Gastrocnemius medialis (tissue), 4 donors: ENCODE measurements around the gene RAI1. TPM values are rescaled to one million over a fixed set of nuclear protein-coding genes. Genes with fewer than 3 reads are reported as not detected.
"Not testable (repeated sequence)": the region's sequence is repeated elsewhere in the genome, so short reads cannot be mapped to it uniquely, and the experiment has no call there.

Experiments used
- ATAC-seq, 2 donors: fragments of 150-250 bp; one replicate each; pipeline ENCODE4 v1.9.1; 2016
- DNase-seq, 2 donors: peaks; one replicate each; pipeline ENCODE4 v3.0.0-alpha.2; 2019
- H3K27ac ChIP-seq, 4 donors: fragments of 200-600 bp; sonication (generic); 1 replicate in 1 of 4; 2 replicates in 3 of 4; pipeline ENCODE4 v1.5.1; 2016 to 2018; ENCODE audit warnings: mild to moderate bottlenecking in 2 of 4, moderate library complexity in 1 of 4
- H3K27me3 ChIP-seq, 3 donors: fragments of 200-600 bp; sonication (generic) in 2 of 3; 1 replicate in 1 of 3; 2 replicates in 2 of 3; pipeline versions ENCODE4 v1.5.1 to v1.6.0; 2016 to 2019; ENCODE audit warnings: mild to moderate bottlenecking in 1 of 3, moderate library complexity in 1 of 3
- H3K36me3 ChIP-seq, 2 donors: fragments of 200-600 bp; sonication (generic) in 1 of 2; one replicate each; pipeline ENCODE4 v1.5.1; 2017 to 2018
- H3K4me1 ChIP-seq, 2 donors: fragments of 200-600 bp; sonication (generic) in 1 of 2; one replicate each; pipeline ENCODE4 v1.5.1; 2016 to 2017; ENCODE audit warnings: mild to moderate bottlenecking in 2 of 2
- H3K4me3 ChIP-seq, 4 donors: fragments of 200-600 bp; sonication (generic) in 3 of 4; 1 replicate in 1 of 4; 2 replicates in 3 of 4; pipeline ENCODE4 v1.5.1; 2016 to 2019; ENCODE audit warnings: mild to moderate bottlenecking in 2 of 4
- H3K9me3 ChIP-seq, 3 donors: fragments of 200-600 bp; sonication (generic) in 2 of 3; 1 replicate in 1 of 3; 2 replicates in 2 of 3; pipeline ENCODE4 v1.5.1; 2016 to 2019
- CTCF ChIP-seq, 5 experiments: fragments of 450-650 bp in 3 of 5; fragments of 200-600 bp in 2 of 5; sonication (generic) in 2 of 5; IDR thresholded peaks in 4 of 5; conservative IDR thresholded peaks in 1 of 5; 1 replicate in 4 of 5; 2 replicates in 1 of 5; pipeline ENCODE4 v1.5.1; 2016 to 2019; ENCODE audit warnings: antibody characterized with exemption in 5 of 5, mild to moderate bottlenecking in 3 of 5, moderate library complexity in 3 of 5
- POLR2A ChIP-seq, 2 donors: fragments of 450-650 bp; IDR thresholded peaks; one replicate each; pipeline ENCODE4 v1.6.1; 2017; ENCODE audit warnings: antibody characterized with exemption in 2 of 2, mild to moderate bottlenecking in 2 of 2, moderate library complexity in 2 of 2
- in situ Hi-C, 4 donors: fragments of 200-750 bp; cut with MboI; loops; one replicate each; pipeline versions ENCODE4 v1.15.0 to v1.8.0; 2017; ENCODE audit warnings: low sequenced_read_pairs in 4 of 4
- intact Hi-C: fragments of 100-400 bp; cut with DNase I; formaldehyde crosslinking; loops from one replicate; pipeline ENCODE4 v1.15.1; 2023; ENCODE audit warnings: low total_unique reads
- total RNA-seq, 4 donors: library from RNA; depleted of rRNA; stranded (reverse); fragments of >200 nt; gene quantifications; one replicate each; pipeline versions ENCODE4 v1.1.0 to v1.2.3, GENCODE V29; 2016

The RAI1 gene
- total RNA-seq, 4 donors from 2014 or later = 2.1 to 6.7 (median 4.3) TPM

DNA sequence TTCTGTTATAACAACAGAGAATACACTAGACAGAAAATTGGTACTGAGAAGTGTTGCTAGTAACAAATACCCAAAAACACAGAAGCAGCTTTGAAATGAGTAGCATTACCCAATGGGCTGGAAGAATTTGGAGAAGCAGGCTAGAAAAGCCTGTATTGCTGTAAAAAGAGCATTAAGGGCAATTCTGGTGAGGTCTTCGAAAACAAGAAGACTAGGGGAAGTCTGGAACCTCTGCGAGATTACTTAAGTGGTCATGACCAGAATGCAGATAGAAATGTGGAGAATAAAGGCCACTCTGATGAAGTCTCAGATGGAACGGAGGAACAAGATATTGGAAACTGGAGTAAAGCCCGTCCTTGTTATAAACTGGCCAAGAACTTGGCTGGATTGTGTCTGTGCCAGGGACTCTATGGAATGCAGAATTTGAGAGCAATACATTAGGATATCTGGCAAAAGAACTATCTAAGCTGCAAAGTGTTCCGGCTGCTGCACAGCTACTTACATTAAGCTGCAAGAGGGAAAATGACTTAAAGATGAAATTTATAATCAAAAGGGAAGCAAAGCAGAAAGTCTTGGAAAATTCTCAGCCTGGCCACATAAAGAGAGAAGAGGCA is 44.9 kb upstream of the RAI1 start:
- Histone ChIP-seq H3K9me3 (no peaks in the 10 kb centered on the region), H3K27me3 (no peaks in the 10 kb centered on the region), H3K27ac (no peak overlapping the region), H3K36me3 (no peaks in the 10 kb centered on the region), H3K4me3 (no peak overlapping the region), H3K4me1 (no peaks in the 10 kb centered on the region)
- ATAC-seq = no peak
- in situ Hi-C loops (loop anchor here in 1 of 4 donors (25.0 kb wide), 1 partner anchor 649 kb away; no protein-coding TSS in a partner anchor), intact Hi-C loops (no loop called here)
- no peak for DNase-seq
- TF ChIP-seq POLR2A (IDR thresholded peaks at IDR 0.05) = no peak
- TF ChIP-seq CTCF (IDR thresholded peaks at IDR 0.05 in 4 of 5, conservative IDR thresholded peaks at IDR 0.05 in 1 of 5) = no peak

DNA sequence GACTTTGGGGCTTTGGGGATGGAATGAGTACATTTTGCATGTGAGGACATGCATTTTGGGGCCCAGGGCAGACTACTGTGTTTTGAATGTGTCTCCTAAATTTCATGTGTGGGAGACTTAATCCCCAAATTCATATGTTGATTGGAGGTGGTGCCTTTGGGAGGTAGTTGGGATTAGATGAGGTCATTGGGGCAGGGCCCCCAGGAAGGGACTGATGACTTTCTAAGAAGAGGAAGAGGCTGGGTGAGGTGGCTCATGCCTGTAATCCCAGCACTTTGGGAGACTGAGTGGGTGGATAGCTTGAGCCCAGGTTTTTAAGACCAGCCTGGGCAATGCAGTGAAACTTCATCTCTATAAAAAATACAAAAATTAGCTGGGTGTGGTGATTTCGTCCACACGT is 42.8 kb upstream of the RAI1 start:
- H3K36me3 ChIP-seq = no peaks in the 10 kb centered on the region
- no peak overlapping the region for H3K4me3 ChIP-seq
- DNase-seq = no peak
- no peak for ATAC-seq
- in situ Hi-C loops = loop anchor here in 1 of 4 donors (25.0 kb wide), 1 partner anchor 651 kb away; no protein-coding TSS in a partner anchor
- H3K9me3 ChIP-seq = no peaks in the 10 kb centered on the region
- H3K27me3 ChIP-seq = no peaks in the 10 kb centered on the region
- TF ChIP-seq CTCF (IDR thresholded peaks at IDR 0.05 in 4 of 5, conservative IDR thresholded peaks at IDR 0.05 in 1 of 5) = no peak
- no peak for TF ChIP-seq POLR2A (IDR thresholded peaks at IDR 0.05)
- H3K4me1 ChIP-seq = no peaks in the 10 kb centered on the region
- H3K27ac ChIP-seq = no peak overlapping the region
- intact Hi-C loops = no loop called here

DNA sequence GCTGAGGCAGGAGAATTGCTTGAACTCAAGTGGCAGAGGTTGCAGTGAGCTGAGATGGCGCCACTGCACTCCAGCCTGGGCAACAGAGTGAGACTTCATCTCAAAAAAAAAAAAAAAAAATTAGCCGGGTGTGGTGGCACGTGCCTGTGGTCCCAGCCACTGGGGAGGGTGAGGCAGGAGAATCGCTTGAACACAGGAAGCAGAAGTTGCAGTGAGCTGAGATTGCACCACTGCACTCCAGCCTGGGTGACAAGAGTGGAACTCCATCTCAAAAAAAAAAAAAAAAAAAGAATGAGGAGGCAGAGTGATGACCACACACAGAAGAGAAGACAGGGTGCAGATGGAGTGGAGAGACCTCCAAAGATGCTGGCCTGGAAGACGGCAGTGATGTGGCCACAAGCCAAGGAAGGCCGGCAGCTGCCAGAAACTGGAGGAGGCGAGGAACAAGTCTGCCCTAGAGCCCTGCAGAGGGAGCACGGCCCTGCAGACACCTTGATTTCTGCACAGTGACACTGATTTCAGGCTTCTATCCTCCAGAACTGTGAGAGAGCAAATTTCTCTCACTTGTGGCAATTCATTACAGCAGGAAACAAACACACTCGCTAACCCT is 41.5 kb upstream of the RAI1 start:
- in situ Hi-C loops (loop anchor here (5.0 to 25.0 kb wide), 2 partner anchors 282 to 652 kb away; no protein-coding TSS in a partner anchor), intact Hi-C loops (loop anchor here (2.0 kb wide), 1 partner anchor 639 kb away; no protein-coding TSS in a partner anchor)
- H3K27me3 ChIP-seq, ATAC-seq, H3K27ac ChIP-seq, H3K9me3 ChIP-seq, H3K4me1 ChIP-seq, H3K36me3 ChIP-seq, DNase-seq, H3K4me3 ChIP-seq: not testable (repeated sequence)

DNA sequence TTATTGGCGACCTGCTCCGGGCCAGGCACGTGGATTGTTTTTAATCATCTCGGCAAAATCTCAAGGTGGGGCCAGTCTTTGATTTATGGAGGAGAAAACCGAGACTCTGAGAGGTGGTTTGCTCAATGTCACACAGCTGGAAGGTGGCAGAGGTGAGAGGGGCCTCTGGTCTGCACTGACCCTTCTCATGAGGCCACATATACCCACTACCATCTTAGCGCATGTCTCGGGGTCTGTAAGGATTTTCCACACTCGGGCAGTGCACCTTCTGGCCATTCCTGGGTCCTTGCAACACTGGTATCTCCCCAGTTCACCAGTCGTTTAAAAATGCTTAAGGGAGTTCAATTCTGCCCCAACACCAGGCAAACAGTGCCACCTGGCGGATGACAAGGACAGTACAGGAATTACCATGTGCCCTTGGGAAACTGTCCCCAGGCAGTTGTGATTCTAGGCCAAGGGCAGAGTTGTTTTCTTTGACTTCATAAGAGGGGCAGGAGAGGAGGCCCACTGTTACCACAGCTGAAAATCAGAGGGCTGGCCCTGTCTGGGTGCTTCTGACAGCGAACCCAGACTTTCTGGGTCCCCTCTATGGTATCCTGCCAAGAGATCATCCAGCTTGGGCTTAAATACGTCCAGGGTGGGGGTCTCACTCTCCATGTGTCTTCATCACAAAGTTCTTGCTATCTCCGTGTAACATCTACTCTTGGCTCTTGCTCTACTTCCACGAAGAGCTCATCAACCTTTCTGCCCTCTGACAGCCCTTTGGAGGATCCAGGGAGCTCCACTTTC is 39.4 kb upstream of the RAI1 start:
- H3K4me1 ChIP-seq = no peaks in the 10 kb centered on the region
- H3K27me3 ChIP-seq = no peaks in the 10 kb centered on the region
- H3K9me3 ChIP-seq = no peaks in the 10 kb centered on the region
- intact Hi-C loops = loop anchor here (1.0 to 2.0 kb wide), 2 partner anchors 287 to 641 kb away; no protein-coding TSS in a partner anchor
- peak; percentile 45 to 60 for DNase-seq
- ATAC-seq = peak; percentile 86 to 89
- no peaks in the 10 kb centered on the region for H3K36me3 ChIP-seq
- no peak overlapping the region for H3K27ac ChIP-seq
- TF ChIP-seq CTCF (IDR thresholded peaks at IDR 0.05 in 4 of 5, conservative IDR thresholded peaks at IDR 0.05 in 1 of 5) (peak; percentile 63 to 91 (median 88)), POLR2A (IDR thresholded peaks at IDR 0.05) (no peak)
- in situ Hi-C loops = loop anchor here (5.0 to 25.0 kb wide), 2 partner anchors 285 to 655 kb away; no protein-coding TSS in a partner anchor
- no peak overlapping the region for H3K4me3 ChIP-seq

GRCh38 chr17:17645148-17645547 is 36.1 kb upstream of the RAI1 start:
- H3K27me3 ChIP-seq, H3K4me1 ChIP-seq, H3K4me3 ChIP-seq, H3K36me3 ChIP-seq, H3K27ac ChIP-seq, intact Hi-C loops, DNase-seq, H3K9me3 ChIP-seq, ATAC-seq: not testable (repeated sequence)
- in situ Hi-C loops = loop anchor here in 1 of 4 donors (25.0 kb wide), 1 partner anchor 658 kb away; no protein-coding TSS in a partner anchor
